Measurements from ENCODE around the gene ALLC.
A peak's percentile ranks its signal among the peaks of the same experiment; 100 is the strongest.

ALLC gene

DNA sequence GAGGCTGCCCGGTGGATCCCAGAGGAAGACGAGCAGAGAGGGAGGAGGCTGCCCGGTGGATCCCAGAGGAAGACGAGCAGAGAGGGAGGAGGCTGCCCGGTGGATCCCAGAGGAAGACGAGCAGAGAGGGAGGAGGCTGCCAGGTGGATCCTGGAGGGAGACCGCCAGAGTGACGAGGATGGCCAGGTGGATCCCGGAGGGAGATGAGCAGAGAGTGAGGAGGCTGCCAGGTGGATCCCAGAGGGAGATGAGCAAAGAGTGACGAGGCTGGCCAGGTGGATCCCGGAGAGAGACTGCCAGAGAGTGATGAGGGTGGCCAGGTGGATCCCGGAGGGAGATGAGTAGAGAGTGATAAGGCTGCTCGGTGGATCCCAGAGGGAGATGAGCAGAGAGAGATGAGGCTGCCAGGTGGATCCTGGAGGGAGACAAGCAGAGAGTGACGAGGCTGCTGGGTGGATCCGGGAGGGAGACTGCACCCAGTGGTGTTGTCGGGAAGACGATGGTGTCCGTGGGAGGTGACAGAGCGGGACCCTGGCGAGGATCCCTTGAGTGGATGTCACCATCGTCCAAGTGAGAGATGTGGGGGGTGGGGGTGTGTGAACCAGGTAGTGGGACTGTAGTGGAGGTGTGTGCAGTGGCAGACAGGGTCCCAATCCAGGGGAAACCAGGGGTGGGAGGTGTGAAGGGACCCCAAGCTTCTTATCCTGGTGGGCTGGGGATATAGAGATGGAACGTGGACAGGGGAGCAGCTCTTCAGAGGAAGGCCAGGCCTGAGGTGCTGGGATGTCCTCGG, 67.7 kb downstream of the ALLC start:
- no peak for DNase-seq (ENCODE audit: low read depth)

DNA sequence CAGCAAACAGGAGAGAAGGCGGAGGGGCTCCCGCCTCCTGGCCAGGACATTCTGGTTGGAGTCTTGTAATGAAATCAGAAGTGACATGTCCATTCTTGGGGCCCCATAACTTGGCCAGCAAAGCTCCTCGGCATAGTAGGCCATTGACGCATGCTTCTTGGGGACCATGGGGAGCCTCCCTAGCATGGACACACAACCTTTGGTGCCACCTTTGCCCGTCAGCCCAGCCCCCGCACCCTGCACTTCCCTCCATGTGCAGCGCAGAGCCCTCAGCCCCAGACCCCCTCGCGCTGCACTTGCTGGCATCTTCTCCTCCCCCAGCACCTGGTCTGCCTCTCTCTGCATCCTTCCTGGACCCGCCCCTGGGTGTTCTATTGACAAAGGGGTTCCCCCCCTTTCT, 68.5 kb downstream of the ALLC start:
- no peak for DNase-seq (ENCODE audit: low read depth)

DNA sequence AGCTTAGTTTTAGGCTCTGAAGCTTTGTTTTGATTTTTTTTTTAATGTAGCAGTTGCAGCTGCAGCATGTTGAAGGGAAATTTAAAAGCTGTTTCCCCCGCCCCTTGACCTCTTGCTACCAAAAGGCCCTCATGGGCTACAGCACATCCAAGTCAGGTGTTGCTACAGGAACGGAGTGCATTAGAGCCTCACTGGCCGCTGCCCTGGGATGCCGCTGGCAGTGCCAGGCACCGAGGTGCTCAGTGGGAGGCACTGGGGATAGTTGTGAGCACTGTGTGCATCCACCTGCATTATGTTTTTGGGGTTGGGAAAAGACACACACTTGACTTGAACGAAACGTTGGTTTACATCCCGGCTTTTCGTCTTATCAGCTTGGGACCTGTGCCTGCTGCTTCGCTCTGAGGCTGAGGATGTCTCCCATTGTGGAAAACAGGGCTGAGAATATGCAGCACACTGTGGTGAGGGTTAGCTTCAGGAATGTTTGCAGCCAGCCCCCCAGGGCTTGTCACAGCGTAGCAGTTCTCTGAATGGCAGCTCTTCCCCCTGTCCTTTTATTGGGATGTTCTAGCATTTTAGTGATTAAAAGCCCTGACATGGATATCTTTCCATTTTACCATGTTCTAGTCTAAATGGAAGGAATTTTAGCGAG, 69.5 kb downstream of the ALLC start:
- DNase-seq (ENCODE audit: low read depth) = no peak

DNA sequence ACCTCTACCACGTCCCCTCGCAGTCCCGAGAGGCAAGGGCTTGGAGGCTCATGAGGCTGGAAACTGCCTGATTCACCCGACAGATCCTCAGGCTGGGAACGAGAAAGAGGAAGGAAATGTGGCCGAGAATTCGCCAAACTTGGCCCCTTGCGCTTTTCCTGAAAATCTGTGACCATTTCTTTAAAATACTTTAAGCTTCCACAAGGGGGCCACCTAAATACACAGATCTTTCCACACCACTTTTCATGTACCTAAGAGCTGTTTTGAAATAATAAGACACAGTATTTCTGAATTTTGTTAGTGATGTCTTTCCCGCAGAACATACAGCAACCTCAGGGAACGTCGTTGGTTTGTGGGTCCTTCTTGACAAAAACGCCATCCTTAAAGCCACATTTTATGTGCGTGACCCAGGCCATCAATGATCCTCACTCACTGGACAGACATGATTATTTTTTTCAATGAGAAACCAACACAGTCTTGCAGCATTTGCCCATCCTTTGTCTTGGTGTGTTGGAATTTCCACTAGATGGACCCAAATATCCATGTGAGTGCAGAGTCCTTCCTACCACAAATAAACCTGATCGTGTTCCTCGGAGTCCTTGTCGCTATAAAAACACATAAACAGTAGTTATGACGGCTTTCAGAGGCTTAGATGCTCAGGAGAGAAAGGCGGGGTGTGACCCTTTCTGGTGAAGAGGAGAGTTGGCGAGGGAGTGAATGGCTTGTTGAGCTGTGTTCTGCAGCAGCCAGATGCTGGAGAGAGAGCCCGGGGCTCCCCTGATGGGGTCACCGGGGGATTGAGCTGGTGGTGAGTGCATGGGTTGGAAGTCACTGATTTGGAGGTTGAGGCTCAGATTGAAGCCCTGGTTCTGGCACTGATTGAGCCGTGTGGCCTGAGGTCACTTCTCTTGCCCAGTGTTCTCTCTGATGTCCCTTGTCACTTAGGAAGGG, 70.4 kb downstream of the ALLC start:
- DNase-seq (ENCODE audit: low read depth) = peak; percentile 62

DNA sequence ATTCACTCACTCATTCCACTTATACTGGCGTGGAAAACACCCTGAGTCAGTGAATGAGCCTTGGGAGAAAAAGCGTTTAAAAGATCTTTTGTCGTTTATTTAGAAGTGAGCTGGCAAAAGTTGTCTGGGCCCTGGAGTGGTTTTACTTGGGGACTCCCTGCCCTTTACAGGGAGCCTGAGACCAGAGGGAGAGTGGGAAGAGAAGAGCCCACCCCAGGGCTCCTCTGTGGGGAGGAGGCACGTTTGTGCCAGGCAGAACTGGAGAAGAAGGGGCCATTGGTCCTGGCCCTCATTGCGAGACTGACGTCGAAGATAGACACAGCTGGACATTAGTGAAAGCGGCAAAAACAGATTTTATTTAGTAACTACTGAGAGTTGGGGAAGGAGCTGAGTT, 71.1 kb downstream of the ALLC start:
- no peak for DNase-seq (ENCODE audit: low read depth)

DNA sequence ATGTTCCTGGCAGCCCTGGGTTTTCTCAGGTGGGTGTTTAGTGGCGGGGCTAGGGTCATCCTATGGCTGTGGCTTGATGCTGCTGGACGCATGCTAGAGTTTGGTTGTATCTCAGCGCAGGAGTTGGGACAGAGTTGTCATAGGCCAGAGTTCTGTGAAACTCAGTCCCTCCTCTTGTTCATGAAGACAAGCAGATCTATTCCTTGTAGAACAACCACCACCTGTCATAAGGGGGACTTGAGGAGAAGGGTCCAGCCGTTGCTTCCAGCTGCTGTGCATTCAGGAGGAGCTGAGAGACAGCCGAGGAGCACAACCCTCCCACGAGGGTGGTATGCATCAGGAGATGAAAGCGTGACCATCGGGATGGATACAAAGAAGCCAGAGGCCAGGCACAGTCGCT, 71.8 kb downstream of the ALLC start:
- no peak for DNase-seq (ENCODE audit: low read depth)

DNA sequence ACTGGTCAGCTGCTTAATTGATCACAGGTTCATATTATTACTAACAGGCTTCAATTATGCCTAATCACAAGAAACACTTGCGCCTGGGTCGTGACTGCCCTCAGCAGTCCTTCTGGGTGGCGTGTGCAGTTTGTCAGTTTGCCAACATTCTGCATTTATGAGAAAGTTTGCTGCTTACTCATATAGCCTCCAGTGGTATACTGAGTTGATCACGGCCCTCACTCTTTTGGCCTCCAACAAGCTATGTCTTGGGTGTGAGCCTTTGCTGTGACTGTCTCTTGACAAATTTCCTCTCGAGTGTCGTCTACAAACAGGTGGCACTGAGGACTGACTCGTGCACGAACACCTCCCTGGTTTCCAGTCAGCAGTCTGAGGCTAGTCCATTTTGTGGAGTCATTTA, 72.6 kb downstream of the ALLC start:
- DNase-seq (ENCODE audit: low read depth) = peak; percentile 78

DNA sequence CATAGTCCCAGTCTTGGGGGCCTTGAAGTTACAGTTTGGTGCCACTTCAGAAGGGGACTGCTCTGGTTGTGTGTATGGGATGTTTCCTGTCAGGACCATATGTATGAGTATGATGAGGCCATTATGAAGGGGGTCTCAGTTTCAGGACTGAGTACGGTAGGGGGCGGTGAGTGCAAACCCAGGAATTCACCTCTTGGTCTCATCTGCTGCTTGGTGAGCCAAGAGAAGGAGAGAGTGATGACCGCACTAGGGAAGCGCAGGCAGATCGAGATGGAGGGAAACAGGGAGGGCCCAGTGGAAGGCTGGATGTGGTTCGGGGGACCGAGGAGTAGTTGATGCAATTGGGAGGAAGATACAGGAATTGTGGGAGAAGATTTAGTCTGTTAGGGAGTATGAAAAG, 73.8 kb downstream of the ALLC start:
- DNase-seq (ENCODE audit: low read depth) = no peak

DNA sequence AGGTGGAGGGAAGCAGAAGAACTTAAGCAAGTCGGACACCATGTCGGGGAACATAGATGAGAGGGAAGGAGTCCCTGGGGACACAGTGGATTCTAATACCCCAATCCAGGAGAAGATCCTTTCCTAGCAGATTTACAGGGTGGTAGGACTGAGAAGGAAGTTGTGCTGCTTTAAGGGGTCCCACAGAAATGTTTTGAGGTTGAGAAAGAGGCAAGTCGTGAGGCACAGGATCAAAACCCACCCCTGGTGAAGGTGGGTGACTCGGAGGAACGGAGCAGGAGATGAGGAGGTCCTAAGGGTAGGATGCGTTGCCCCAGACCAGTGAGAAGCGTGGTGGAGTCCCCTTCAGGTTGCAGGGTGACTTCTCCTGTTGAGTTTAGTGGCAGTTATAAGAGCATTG, 78.1 kb downstream of the ALLC start:
- no peak for DNase-seq (ENCODE audit: low read depth)

DNA sequence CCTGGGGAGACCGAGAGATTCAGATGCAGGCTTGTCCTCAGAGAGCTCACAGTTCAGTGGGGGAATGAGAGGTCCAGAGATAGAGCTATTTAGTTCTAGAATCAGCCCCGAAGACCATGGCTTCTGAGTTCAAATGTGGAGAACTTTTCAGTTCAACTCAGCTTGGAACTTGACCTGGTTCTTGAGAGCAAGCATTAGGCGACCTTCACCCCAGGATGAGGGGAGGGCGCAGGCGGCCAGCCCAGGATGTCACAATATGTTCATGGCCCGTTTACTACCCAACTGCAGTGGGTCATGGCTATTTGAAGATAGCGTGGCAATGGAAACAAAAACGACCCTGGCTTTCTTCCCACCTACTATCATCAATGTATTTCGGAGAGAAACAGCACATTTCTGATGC, 79.1 kb downstream of the ALLC start:
- DNase-seq (ENCODE audit: low read depth) = no peak

DNA sequence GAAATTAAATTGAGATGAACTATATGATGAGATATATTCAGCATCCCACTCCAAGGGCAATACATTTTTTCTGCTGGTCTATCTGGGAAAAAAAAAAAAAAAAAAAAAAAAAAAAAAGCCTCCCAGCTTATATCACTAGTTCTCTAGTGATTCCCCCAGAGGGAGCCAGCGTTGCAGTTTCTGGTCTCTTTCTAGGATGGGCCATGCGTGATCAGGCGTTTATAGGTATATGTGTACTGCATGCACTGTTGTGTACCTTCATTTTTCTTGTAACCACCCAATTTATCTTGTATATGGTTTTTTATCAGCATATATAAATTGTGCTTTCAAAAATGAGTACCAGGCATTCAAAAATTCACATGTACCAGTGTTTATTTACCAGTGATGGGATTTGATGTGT, 80.5 kb downstream of the ALLC start:
- DNase-seq (ENCODE audit: low read depth) = peak; percentile 68

DNA sequence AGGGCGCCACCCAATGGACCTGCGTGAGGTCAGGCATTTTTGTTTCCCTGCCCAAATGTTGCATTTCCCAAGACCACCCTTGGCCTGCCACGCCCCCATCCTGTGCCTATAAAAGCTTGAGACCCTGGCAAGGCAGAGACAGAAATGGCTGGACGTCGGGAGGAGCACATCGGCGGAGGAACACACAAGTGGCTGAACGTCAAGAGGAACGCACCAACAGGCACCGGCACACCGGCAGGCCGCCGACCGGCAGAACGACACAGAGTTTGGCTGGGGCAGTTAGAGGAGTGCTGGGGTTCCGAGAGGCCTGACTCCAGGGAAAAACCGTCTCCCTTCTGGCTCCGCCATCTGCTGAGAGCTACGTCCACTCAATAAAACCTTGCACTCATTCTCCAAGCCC, 81.3 kb downstream of the ALLC start:
- DNase-seq (ENCODE audit: low read depth) = no peak

DNA sequence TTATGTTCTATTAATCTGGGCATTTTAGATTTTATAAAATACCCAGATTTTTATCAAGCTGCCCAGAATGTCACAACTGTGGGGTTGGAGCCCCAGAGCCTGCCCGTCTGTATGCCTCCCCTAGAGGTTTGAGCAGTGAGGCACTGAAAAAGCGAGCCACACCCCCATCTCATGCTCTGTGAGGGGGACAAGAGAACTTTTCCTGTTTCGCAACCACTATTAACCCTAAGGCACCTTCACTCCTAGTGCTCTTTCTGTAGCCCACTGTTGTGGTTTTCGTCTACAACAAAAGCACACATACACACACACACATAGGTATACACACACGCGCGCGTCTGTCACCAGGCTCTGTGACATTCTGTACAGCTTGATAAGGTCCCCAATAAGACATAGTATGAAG, 83.4 kb downstream of the ALLC start:
- peak; percentile 14 for DNase-seq (ENCODE audit: low read depth)

DNA sequence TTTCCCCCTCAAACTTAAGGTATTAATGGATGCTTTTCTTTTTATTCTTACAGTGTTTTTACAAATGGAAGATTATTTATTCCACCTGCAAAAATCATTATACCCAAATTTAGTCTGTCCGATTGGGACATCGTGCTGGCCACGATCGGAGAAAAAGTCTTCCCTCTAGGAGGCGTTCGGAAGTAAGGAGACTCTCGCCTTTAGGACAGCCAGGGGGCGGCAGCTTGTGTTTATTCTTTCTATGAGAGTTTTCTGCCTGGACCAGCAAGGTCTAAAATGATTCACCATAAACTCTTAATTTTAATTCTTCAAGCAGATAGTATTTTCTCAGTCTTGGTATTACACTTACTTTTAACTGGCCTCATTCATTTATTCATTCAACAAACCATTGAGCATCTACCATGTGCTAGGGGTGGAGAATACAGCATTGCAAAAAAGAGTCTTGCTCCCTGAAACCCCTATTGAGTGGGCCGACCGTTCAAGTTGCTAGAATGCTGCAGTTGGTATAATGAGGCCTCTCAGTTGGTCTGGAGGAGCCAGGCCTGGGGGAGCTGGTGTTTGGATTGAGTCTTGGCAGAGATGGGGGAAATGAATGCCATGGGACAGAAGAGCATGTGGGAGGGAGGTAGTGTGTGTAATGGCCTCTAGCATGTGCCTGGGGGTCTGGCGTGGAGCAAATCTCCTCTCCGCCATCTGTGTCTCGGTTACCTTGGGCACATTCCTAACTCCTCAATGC, 84.0 kb downstream of the ALLC start:
- no peak for DNase-seq (ENCODE audit: low read depth)

DNA sequence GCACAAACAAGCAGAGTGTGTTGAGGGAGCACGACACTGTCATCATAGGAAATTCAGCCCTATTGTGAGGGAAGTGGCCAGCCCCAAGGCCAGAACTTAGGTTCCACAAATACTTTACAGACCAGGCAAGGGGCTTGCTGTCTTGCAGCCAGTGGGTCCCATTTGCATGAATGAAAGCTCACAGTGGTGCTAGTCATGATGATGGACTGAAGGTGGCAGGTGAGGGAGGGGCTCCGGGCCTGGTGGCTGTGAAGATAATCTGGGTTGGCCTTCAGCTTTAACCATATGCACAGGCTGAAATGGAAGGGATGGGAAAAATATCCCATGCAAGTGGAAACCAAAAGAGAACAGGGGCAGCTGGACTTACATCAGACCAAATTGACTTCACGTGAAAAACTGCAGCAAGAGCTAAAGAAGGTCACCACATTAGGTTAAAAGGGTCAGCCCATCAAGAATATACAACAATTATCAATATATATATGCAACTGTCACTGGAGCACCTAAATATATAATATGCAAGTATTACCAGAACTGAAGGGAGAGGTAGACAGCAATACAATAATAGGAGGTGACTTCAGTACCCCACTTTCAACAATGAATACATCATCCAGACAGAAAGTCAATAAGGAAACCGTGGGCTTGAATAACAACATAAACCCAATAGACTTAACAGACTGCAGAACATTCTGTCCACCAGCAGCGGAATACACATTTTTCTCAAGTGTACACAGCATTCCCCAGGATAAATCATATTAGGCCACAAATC, 84.9 kb downstream of the ALLC start:
- DNase-seq (ENCODE audit: low read depth) = peak; percentile 30

DNA sequence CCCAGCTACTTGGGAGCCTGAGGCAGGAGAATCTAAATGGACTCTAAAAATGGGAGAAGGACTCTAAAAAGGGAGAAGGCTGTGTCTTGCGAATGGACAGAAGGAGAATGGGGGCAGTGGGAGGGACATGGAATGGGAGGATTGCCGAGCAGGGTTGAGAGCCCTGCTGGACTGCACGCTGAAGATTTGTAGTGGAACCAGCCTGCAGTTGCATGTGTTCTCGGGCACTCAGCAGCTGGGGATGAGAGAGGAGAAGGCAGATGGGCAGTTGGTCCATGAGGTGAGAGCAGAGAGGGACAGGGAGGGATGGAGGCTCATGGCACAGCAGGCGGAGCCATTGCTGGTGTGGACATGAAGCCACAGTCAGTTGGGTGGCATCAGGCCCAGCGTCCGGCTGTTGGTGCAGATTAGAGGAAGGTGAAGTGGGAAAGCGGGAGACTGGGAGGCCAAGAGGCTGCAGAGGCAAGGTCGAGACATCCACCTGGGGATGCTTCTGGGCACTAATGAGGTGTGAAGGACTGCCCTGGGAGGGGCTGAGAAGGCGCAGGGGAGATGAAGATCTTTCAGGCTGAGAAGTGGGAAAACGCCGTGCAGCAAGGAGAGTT, 86.1 kb downstream of the ALLC start:
- DNase-seq (ENCODE audit: low read depth) = no peak

DNA sequence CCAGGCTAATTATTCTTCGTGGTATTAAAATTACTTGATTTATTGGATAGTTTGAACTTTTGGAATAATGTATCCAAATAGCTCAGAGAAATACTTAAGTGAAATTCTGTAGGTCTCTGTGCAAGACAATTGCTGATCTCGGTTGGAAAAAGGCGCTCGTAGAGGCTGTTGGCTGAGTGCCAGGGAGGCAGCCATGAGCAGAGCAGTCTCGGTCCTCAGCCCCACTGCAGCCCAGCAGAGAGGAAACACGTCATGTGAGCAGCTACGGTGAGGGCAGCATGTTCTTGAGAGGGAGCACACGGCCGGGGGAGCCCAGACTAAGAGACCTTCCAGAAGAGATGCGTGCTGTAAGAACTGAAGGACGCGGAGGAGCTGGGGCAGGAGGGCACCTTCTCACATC, 87.9 kb downstream of the ALLC start:
- no peak for DNase-seq (ENCODE audit: low read depth)

DNA sequence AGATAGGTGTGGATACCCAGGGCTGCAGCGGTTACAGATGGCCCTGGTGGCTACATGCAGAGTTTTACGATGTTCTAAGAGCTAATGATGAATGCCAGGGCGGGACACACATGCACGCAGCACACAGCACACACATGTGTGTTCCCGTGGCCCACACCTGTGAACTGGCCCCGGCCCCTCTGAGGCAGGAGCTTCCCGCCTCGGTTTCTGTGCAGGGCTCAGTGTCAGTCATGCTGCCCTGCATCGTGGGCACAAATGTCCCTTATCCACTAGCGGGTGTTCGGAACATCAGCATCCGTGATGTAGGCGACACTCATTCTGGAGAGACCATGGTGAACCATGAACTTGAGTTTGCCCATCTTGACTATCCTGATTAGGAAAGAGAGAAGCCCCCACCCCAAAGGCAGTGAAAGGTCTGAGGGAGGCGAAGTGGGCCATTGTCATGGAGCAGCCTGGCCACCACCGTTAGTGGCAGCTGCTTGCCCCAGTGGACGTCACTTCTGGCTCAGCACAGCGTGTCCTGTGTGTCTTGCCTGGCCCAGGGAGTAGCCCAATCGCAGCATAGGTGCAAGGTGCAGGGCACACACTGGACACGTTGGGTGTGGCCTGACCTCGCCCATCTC, 89.1 kb downstream of the ALLC start:
- no peak for DNase-seq (ENCODE audit: low read depth)

DNA sequence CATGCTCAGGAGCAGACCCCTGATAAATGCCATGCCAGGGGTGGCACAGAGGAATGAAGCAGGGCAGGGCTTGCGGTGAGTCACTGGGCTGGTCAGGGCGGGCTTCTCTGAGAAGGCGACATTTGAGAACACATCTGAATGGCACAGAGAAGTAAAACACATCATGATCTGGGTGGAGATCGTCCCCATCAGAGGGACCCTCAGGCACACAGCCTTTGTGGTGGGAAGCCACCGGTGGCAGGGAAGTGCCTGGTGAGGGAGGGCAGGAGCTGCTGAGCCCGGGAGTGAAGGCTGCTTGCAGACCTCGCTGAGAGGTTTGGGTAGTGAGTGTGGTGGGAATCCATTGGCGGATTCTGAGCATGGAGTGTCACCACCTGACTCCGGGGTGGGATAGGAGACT, 89.8 kb downstream of the ALLC start:
- no peak for DNase-seq (ENCODE audit: low read depth)

DNA sequence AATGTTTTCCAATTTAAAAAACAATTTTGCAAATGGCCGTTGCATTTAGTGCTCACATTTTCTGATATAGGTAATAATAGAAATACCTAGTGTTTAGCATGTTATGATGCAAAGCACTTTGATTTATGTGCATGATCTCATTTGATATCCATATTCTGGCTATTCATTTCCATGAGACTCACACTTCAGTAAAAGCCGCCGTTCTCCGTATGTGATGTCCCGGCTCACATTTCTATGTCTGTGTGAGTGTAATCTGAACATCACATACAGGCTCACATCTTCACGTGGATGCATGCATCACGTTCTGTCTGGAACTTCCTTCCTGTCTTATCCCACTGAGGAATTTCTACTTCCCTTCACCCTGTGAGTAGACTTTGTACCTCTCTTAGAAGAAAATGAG, 91.2 kb downstream of the ALLC start:
- no peak for DNase-seq (ENCODE audit: low read depth)

Data from iris pigment epithelial cell (primary cell).